Neuron (in vitro differentiated cells): Measurements from ENCODE around the gene CYP4F3.

Experiments
- H2AFZ ChIP-seq: one replicate; pipeline ENCODE4 v1.6.1; 2013; ENCODE audit warnings: low read depth, mild to moderate bottlenecking, inconsistent platforms, low read length, moderate library complexity
- H3K27me3 ChIP-seq: one replicate; pipeline ENCODE4 v1.6.1; 2013; ENCODE audit warnings: low read length; ENCODE audit not compliant: insufficient read depth
- H3K36me3 ChIP-seq: one replicate; pipeline ENCODE4 v1.6.1; 2013; ENCODE audit warnings: low read length; ENCODE audit not compliant: insufficient read depth
- H3K4me1 ChIP-seq: one replicate; pipeline ENCODE4 v1.6.1; 2013; ENCODE audit warnings: low read length; ENCODE audit not compliant: insufficient read depth
- H3K4me3 ChIP-seq: 2 replicates; pipeline ENCODE4 v1.5.1; 2013; ENCODE audit warnings: mild to moderate bottlenecking, low read length, moderate library complexity
- H3K9me3 ChIP-seq: one replicate; pipeline ENCODE4 v1.6.1; 2013; ENCODE audit warnings: low read length

CYP4F3 gene

GRCh38 chr19:15616627-15617270, 23.9 kb upstream of the CYP4F3 start:
- no peaks in the 10 kb centered on the region for H3K27me3 ChIP-seq
- H3K36me3 ChIP-seq, result no peaks in the 10 kb centered on the region
- no peaks in the 10 kb centered on the region for H3K9me3 ChIP-seq
- H3K4me3 ChIP-seq, result no peak overlapping the region
- no peaks in the 10 kb centered on the region for H3K4me1 ChIP-seq
- H2AFZ ChIP-seq, result no peak overlapping the region

GRCh38 chr19:15618321-15618720, 22.4 kb upstream of the CYP4F3 start:
- no peaks in the 10 kb centered on the region for H3K36me3 ChIP-seq
- H3K4me3 ChIP-seq, result no peak overlapping the region
- H3K27me3 ChIP-seq, result no peaks in the 10 kb centered on the region
- no peak overlapping the region for H2AFZ ChIP-seq
- H3K9me3 ChIP-seq, result no peaks in the 10 kb centered on the region
- H3K4me1 ChIP-seq, result no peaks in the 10 kb centered on the region

- no peaks in the 10 kb centered on the region for H3K27me3 ChIP-seq
- H3K4me3 ChIP-seq, result no peak overlapping the region
- no peaks in the 10 kb centered on the region for H3K36me3 ChIP-seq
- no peaks in the 10 kb centered on the region for H3K9me3 ChIP-seq
- H2AFZ ChIP-seq, result no peak overlapping the region
- H3K4me1 ChIP-seq, result no peaks in the 10 kb centered on the region
These were observed 18.9 kb upstream of the CYP4F3 start for GRCh38 chr19:15621801-15622200.

GRCh38 chr19:15622991-15623390, 17.7 kb upstream of the CYP4F3 start:
- Histone ChIP-seq H3K36me3 (no peaks in the 10 kb centered on the region), H3K27me3 (no peaks in the 10 kb centered on the region), H3K9me3 (no peaks in the 10 kb centered on the region), H3K4me3 (no peak overlapping the region), H3K4me1 (no peaks in the 10 kb centered on the region), H2AFZ (no peak overlapping the region)

- Histone ChIP-seq H3K4me3 (no peak overlapping the region), H3K4me1 (no peaks in the 10 kb centered on the region), H2AFZ (no peak overlapping the region), H3K36me3 (no peaks in the 10 kb centered on the region), H3K27me3 (no peaks in the 10 kb centered on the region), H3K9me3 (no peaks in the 10 kb centered on the region)
These were observed 16.9 kb upstream of the CYP4F3 start for GRCh38 chr19:15623711-15624318.

GRCh38 chr19:15628236-15629002, 12.3 kb upstream of the CYP4F3 start:
- H3K4me1 ChIP-seq, result no peaks in the 10 kb centered on the region
- no peak overlapping the region for H2AFZ ChIP-seq
- no peaks in the 10 kb centered on the region for H3K36me3 ChIP-seq
- H3K9me3 ChIP-seq, result no peaks in the 10 kb centered on the region
- H3K27me3 ChIP-seq, result no peaks in the 10 kb centered on the region
- no peak overlapping the region for H3K4me3 ChIP-seq

- H3K4me3 ChIP-seq, result no peak overlapping the region
- no peaks in the 10 kb centered on the region for H3K36me3 ChIP-seq
- no peak overlapping the region for H2AFZ ChIP-seq
- H3K4me1 ChIP-seq, result no peaks in the 10 kb centered on the region
- no peaks in the 10 kb centered on the region for H3K27me3 ChIP-seq
- no peaks in the 10 kb centered on the region for H3K9me3 ChIP-seq
These were observed 11.5 kb upstream of the CYP4F3 start for GRCh38 chr19:15629003-15629880.

- H3K27me3 ChIP-seq, result no peaks in the 10 kb centered on the region
- H3K4me1 ChIP-seq, result no peaks in the 10 kb centered on the region
- no peak overlapping the region for H2AFZ ChIP-seq
- H3K9me3 ChIP-seq, result no peaks in the 10 kb centered on the region
- H3K4me3 ChIP-seq, result no peak overlapping the region
- H3K36me3 ChIP-seq, result no peaks in the 10 kb centered on the region
These were observed 8.9 kb upstream of the CYP4F3 start for GRCh38 chr19:15631817-15632216.

- H3K9me3 ChIP-seq, result no peaks in the 10 kb centered on the region
- H3K27me3 ChIP-seq, result no peaks in the 10 kb centered on the region
- H2AFZ ChIP-seq, result no peak overlapping the region
- H3K4me1 ChIP-seq, result no peaks in the 10 kb centered on the region
- H3K36me3 ChIP-seq, result no peaks in the 10 kb centered on the region
- no peak overlapping the region for H3K4me3 ChIP-seq
These were observed 7.4 kb upstream of the CYP4F3 start for GRCh38 chr19:15633082-15633835.

- Histone ChIP-seq H3K36me3 (no peaks in the 10 kb centered on the region), H3K4me1 (no peaks in the 10 kb centered on the region), H2AFZ (no peak overlapping the region), H3K27me3 (no peaks in the 10 kb centered on the region), H3K9me3 (no peaks in the 10 kb centered on the region), H3K4me3 (no peak overlapping the region)
These were observed 6.6 kb upstream of the CYP4F3 start for GRCh38 chr19:15634105-15634504.

GRCh38 chr19:15635016-15635805, 5.5 kb upstream of the CYP4F3 start:
- no peaks in the 10 kb centered on the region for H3K9me3 ChIP-seq

GRCh38 chr19:15636026-15636425, 4.7 kb upstream of the CYP4F3 start:
- Histone ChIP-seq H2AFZ (no peak overlapping the region), H3K9me3 (no peaks in the 10 kb centered on the region), H3K4me3 (no peak overlapping the region), H3K27me3 (no peaks in the 10 kb centered on the region), H3K36me3 (no peaks in the 10 kb centered on the region), H3K4me1 (no peaks in the 10 kb centered on the region)

More at GRCh38 chr19:15635016-15635805, 5.5 kb upstream of the CYP4F3 start:
- no peaks in the 10 kb centered on the region for H3K36me3 ChIP-seq
- H3K4me3 ChIP-seq, result no peak overlapping the region
- H2AFZ ChIP-seq, result no peak overlapping the region
- H3K27me3 ChIP-seq, result no peaks in the 10 kb centered on the region
- H3K4me1 ChIP-seq, result no peaks in the 10 kb centered on the region
